Keratinocyte (primary cell): Measurements from ENCODE around the gene DMAC2.

ENCODE experiments used
- CTCF ChIP-seq, 3 experiments: IDR thresholded peaks in 1 of 3; conservative IDR thresholded peaks in 1 of 3; optimal IDR thresholded peaks in 1 of 3; 2 replicates in 2 of 3; 3 replicates in 1 of 3; pipeline versions ENCODE3 to v1.5.1; 2011; ENCODE audit warnings: low read length in 3 of 3, mild to moderate bottlenecking in 3 of 3, moderate library complexity in 2 of 3, control low read depth in 1 of 3, inconsistent platforms in 1 of 3; ENCODE audit not compliant: insufficient read depth in 2 of 3; ENCODE audit errors: extremely low read depth in 1 of 3
- EZH2 ChIP-seq: IDR thresholded peaks from one replicate; pipeline ENCODE4 v1.6.1; 2012; ENCODE audit warnings: inconsistent platforms, mild to moderate bottlenecking, low read length, moderate library complexity

GRCh38 chr19:41443813-41444455 is 4.2 kb upstream of the DMAC2 start:
- TF ChIP-seq EZH2 (no peak), CTCF (optimal IDR thresholded peaks at IDR 0.05 in 1 of 3, IDR thresholded peaks at IDR 0.05 in 1 of 3, conservative IDR thresholded peaks at IDR 0.05 in 1 of 3; ENCODE audit: extremely low read depth in 1 of 3, insufficient read depth in 2 of 3, low read length in 3 of 3) (no peak)
